Bronchial epithelial cell (primary cell): ENCODE results near the gene LTBP1. TPM values are rescaled to one million over a fixed set of nuclear protein-coding genes. Genes with fewer than 3 reads are reported as not detected.
A peak's percentile ranks its signal among the peaks of the same experiment; 100 is the strongest.
"Not testable (repeated sequence)": the region's sequence is repeated elsewhere in the genome, so short reads cannot be mapped to it uniquely, and the experiment has no call there.

ENCODE experiments used
- DNase-seq: peaks from one replicate; pipeline ENCODE4 v3.0.0-alpha.2; 2010; ENCODE audit warnings: low read depth
- FAIRE-seq: peaks from 2 replicates; lab custom pipeline; 2011; peaks lifted over from hg19 to GRCh38; lab: Jason Lieb, UNC
- H3K27me3 ChIP-seq: 2 replicates; pipeline ENCODE4 v1.5.1; 2011; ENCODE audit warnings: low read length; ENCODE audit not compliant: control insufficient read depth, insufficient read depth
- H3K36me3 ChIP-seq: 2 replicates; pipeline ENCODE4 v1.5.1; 2011; ENCODE audit warnings: low read length; ENCODE audit not compliant: control insufficient read depth, insufficient read depth
- H3K4me3 ChIP-seq: 2 replicates; pipeline ENCODE4 v1.5.1; 2011; ENCODE audit warnings: mild to moderate bottlenecking, low read depth, low read length, control low read depth
- CTCF ChIP-seq: IDR thresholded peaks from 2 replicates; pipeline ENCODE4 v1.5.1; 2011; ENCODE audit warnings: mild to moderate bottlenecking, moderate library complexity, low read length, control low read depth, inconsistent platforms; ENCODE audit not compliant: insufficient read depth, severe bottlenecking
- total RNA-seq: library from RNA; depleted of rRNA; stranded (reverse); fragments of >200 nt; gene quantifications from 2 replicates; pipeline ENCODE4 v1.2.1, GENCODE V29; 2014

The LTBP1 gene
- total RNA-seq, 1 donor from 2014 or later, result 6.6 TPM

GRCh38 chr2:33226546-33226945 is 279.8 kb downstream of the LTBP1 start:
- TF ChIP-seq CTCF, result no peak
- Histone ChIP-seq H3K27me3 (no peaks in the 10 kb centered on the region), H3K36me3 (no peaks in the 10 kb centered on the region), H3K4me3 (no peak overlapping the region)
- DNase-seq (no peak), FAIRE-seq (no peak)

- H3K4me3 ChIP-seq, result no peak overlapping the region
- peak; percentile 29 for DNase-seq
- no peak for TF ChIP-seq CTCF
- H3K27me3 ChIP-seq, result no peaks in the 10 kb centered on the region
- no peak for FAIRE-seq
- H3K36me3 ChIP-seq, result no peaks in the 10 kb centered on the region
These were observed 282.9 kb downstream of the LTBP1 start for GRCh38 chr2:33229646-33230045.

GRCh38 chr2:33230195-33230594 is 283.4 kb downstream of the LTBP1 start:
- TF ChIP-seq CTCF, result no peak
- Histone ChIP-seq H3K36me3 (no peaks in the 10 kb centered on the region), H3K27me3 (no peaks in the 10 kb centered on the region), H3K4me3 (no peak overlapping the region)
- DNase-seq (no peak), FAIRE-seq (no peak)

GRCh38 chr2:33230842-33231241 is 284.1 kb downstream of the LTBP1 start:
- no peak for FAIRE-seq
- no peaks in the 10 kb centered on the region for H3K36me3 ChIP-seq
- TF ChIP-seq CTCF, result no peak
- no peak overlapping the region for H3K4me3 ChIP-seq
- peak; percentile 90 for DNase-seq
- no peaks in the 10 kb centered on the region for H3K27me3 ChIP-seq

GRCh38 chr2:33235559-33235958 is 288.8 kb downstream of the LTBP1 start:
- FAIRE-seq, H3K36me3 ChIP-seq, H3K27me3 ChIP-seq, DNase-seq, H3K4me3 ChIP-seq: not testable (repeated sequence)

- Histone ChIP-seq H3K27me3 (no peaks in the 10 kb centered on the region), H3K4me3 (no peak overlapping the region), H3K36me3 (no peaks in the 10 kb centered on the region)
- DNase-seq (peak; percentile 61), FAIRE-seq (no peak)
- TF ChIP-seq CTCF, result no peak
These were observed 290.0 kb downstream of the LTBP1 start for GRCh38 chr2:33236482-33237385.
